Activated T-helper 1 cell treated with anti-CD3 and anti-CD28 coated beads, Interleukin-12 subunit alpha, Interleukin-12 subunit beta, Interleukin-2, Interleukin-4 antibody, amounts not matched to agents 30 ng/mL and 10 ng/mL and 1 ng/mL, durations not matched to agents 14 hours and 24 hours and 36 hours (primary cell): ENCODE measurements around the gene CNN2. TPM values are rescaled to one million over a fixed set of nuclear protein-coding genes. Genes with fewer than 3 reads are reported as not detected.

Experiments used
- DNase-seq: peaks from one replicate; pipeline ENCODE4 v3.0.0; 2021; ENCODE audit warnings: low spot score
- H3K27ac Mint-ChIP-seq: one replicate; pipeline ENCODE4 v1.8.0; 2021; ENCODE audit warnings: mild to moderate bottlenecking, mixed read lengths
- H3K27me3 Mint-ChIP-seq: one replicate; pipeline ENCODE4 v1.8.0; 2022; ENCODE audit warnings: mild to moderate bottlenecking, moderate library complexity, mixed read lengths; ENCODE audit not compliant: insufficient read depth
- H3K36me3 Mint-ChIP-seq: one replicate; pipeline ENCODE4 v1.8.0; 2021; ENCODE audit warnings: low read depth, mixed read lengths
- H3K4me1 Mint-ChIP-seq: one replicate; pipeline ENCODE4 v1.8.0; 2021; ENCODE audit warnings: low read depth, mixed read lengths
- H3K4me3 Mint-ChIP-seq: one replicate; pipeline ENCODE4 v1.8.0; 2021; ENCODE audit warnings: mild to moderate bottlenecking, moderate library complexity, mixed read lengths
- H3K9me3 Mint-ChIP-seq: one replicate; pipeline ENCODE4 v1.8.0; 2021; ENCODE audit warnings: mixed read lengths
- intact Hi-C: fragments of 100-400 bp; cut with micrococcal nuclease; formaldehyde crosslinking; loops from one replicate; pipeline ENCODE4 v1.15.1; 2024
- total RNA-seq: library from RNA; stranded (reverse); gene quantifications from 2 replicates; pipeline ENCODE4 v1.2.3, GENCODE V29; 2022

CNN2 gene
- total RNA-seq, 1 donor from 2014 or later, result 112 TPM

DNA sequence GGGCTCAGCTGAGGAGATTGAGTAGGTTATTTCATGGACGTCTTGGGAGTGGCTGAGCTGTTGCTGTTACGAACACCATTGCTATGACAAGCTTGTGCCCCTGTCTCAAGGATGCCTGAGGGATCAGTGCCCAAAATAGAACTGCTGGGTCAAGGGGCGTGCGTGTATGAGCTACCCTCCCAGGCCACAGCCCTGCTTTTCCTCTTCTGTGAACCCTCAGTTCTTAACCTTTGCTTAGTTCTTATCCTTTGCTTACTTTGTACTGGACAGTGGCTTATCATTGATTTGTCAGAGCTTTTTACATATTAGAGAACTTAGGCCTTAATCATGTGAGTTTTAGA lies 49.6 kb downstream of the CNN2 start:
- Mint-ChIP-seq H3K27ac (peak overlapping the region; percentile 90), H3K4me1 (peaks cover 40% of the 10 kb centered on the region), H3K9me3 (no peaks in the 10 kb centered on the region), H3K36me3 (peaks cover 39% of the 10 kb centered on the region), H3K27me3 (no peaks in the 10 kb centered on the region), H3K4me3 (peak overlapping the region; percentile 79)
- intact Hi-C loops, result loop anchor here (2.0 to 5.0 kb wide), 2 partner anchors 55 to 56 kb away; partner anchors contain the start of genes RNU6-2 and TMEM259
- no peak for DNase-seq

DNA sequence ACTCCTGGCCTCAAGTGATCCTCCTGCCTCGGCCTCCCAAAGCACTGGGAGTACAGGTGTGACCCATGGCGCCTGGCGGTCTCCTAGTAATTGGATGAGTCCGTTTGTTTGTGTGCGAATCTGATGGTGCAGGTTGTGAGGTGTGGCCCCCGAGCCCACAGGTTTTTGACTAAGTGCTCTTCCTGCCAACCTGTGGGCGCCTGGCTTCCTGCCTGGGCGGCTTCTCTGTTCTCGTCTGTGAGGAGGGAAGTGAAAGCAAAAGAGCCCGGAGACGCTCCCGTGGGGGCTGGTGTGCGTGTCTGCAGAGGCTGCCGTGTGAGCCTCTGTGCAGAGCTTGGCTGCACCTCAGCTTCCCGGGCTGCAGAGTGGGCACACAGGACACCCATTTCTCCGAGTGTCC lies 50.5 kb downstream of the CNN2 start:
- Mint-ChIP-seq H3K27ac (peak overlapping the region; percentile 92), H3K4me3 (peak overlapping the region; percentile 80), H3K36me3 (peaks cover 37% of the 10 kb centered on the region), H3K27me3 (no peaks in the 10 kb centered on the region), H3K4me1 (peaks cover 36% of the 10 kb centered on the region), H3K9me3 (no peaks in the 10 kb centered on the region)
- DNase-seq, result peak; percentile 93
- intact Hi-C loops, result loop anchor here (1.0 to 5.0 kb wide), 6 partner anchors 10 to 56 kb away; partner anchors contain the start of genes ARHGAP45, POLR2E, RNU6-2 and TMEM259

DNA sequence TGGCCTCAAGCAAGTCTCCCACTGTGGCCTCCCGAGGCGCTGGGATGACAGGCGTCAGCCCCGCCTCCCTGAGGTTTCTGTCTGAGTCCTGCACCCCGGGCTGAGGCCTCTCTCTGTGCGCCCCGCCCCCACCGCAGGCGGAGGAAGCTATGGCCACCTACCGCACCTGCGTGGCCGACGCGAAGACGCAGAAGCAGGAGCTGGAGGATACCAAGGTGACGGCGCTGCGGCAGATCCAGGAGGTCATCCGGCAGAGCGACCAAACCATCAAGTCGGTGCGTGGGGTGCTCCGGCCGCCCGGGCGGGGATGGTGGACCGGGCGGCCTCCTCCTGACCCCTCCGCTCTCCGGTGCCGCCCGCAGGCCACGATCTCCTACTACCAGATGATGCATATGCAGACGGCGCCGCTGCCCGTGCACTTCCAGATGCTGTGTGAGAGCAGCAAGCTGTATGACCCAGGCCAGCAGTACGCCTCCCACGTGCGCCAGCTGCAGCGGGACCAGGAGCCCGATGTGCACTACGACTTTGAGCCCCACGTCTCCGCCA lies 53.2 kb downstream of the CNN2 start:
- Mint-ChIP-seq H3K27me3 (no peaks in the 10 kb centered on the region), H3K4me1 (peaks cover 34% of the 10 kb centered on the region), H3K27ac (peak overlapping the region; percentile 73), H3K4me3 (peak overlapping the region; percentile 54), H3K36me3 (peaks cover 33% of the 10 kb centered on the region), H3K9me3 (no peaks in the 10 kb centered on the region)
- intact Hi-C loops, result loop anchor here (5.0 kb wide), 1 partner anchor 53 kb away; no protein-coding TSS in a partner anchor
- peak; percentile 73 for DNase-seq

DNA sequence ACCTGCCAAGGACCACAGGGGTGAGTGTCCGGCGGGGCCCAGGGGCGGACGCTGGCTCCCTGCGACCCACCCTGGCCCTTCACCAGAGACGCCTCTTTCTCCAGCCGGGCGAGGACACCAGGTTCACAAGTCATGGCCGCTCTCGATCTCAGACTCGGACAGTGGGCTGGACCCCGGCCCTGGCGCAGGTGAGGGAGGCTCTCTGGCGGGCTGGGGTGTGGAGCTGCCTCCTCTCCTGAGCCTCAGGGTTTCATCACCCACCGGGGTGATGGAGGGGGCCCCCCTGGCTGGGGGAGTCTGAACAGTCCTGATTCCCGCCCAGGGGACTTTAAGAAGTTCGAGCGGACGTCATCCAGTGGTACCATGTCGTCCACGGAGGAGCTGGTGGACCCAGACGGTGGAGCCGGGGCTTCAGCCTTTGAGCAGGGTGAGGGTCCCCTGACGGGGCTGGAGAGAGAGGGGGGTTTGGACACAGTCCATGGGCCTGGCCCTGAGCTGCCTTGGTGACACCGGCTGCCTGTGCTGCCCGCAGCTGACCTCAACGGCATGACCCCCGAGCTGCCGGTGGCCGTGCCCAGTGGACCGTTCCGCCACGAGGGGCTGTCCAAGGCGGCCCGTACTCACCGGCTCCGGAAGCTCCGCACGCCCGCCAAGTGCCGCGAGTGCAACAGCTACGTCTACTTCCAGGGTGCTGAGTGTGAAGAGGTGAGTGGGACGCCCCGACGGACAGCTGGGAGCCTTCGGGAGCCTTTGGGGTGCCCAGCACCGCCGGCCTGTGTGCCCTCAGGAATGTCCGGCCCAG lies 54.2 kb downstream of the CNN2 start:
- peaks cover 38% of the 10 kb centered on the region for H3K4me1 Mint-ChIP-seq
- H3K9me3 Mint-ChIP-seq, result no peaks in the 10 kb centered on the region
- no peaks in the 10 kb centered on the region for H3K27me3 Mint-ChIP-seq
- no peak for DNase-seq
- peaks cover 40% of the 10 kb centered on the region for H3K36me3 Mint-ChIP-seq
- H3K4me3 Mint-ChIP-seq, result peak overlapping the region; percentile 26
- H3K27ac Mint-ChIP-seq, result peak overlapping the region; percentile 67
- intact Hi-C loops, result no loop called here

DNA sequence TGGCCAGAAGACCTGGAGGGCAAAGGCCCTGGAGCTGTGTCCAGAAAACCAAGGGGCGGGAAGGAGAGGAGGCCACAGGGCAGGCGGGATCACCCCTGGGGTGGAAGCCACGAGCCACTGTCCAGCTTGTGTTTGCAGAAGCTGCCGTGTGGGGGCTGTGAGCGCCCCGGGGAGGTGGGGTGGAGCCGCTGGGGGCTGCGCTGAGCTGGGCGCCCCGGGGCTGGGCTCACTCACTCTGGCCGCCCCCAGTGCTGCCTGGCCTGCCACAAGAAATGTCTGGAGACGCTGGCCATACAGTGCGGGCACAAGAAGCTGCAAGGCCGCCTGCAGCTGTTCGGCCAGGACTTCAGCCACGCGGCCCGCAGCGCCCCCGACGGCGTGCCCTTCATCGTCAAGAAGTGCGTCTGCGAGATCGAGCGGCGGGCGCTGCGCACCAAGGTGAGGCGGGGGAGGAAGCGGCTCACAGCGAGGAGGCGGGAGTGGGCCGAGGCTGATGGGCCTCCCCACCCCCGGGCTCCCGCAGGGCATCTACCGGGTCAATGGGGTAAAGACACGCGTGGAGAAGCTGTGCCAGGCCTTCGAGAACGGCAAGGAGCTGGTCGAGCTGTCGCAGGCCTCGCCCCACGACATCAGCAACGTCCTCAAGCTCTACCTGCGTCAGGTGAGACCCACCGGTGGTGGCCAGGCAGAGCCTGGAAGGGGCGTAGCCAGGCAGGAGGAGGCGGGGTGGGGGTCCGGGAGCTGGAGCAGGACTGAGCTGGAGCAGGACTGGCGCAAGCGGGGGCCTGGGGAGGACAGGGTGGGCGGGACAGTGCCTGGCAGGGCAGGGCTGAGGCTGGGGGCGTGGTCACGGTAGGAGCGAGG lies 55.1 kb downstream of the CNN2 start:
- Mint-ChIP-seq H3K4me1 (peaks cover 31% of the 10 kb centered on the region), H3K27me3 (no peaks in the 10 kb centered on the region), H3K36me3 (peaks cover 34% of the 10 kb centered on the region), H3K27ac (peak overlapping the region; percentile 29), H3K9me3 (no peaks in the 10 kb centered on the region), H3K4me3 (no peak overlapping the region)
- DNase-seq, result no peak
- intact Hi-C loops, result loop anchor here (1.0 kb wide), 2 partner anchors 14 to 18 kb away; partner anchors contain the start of gene ARHGAP45

DNA sequence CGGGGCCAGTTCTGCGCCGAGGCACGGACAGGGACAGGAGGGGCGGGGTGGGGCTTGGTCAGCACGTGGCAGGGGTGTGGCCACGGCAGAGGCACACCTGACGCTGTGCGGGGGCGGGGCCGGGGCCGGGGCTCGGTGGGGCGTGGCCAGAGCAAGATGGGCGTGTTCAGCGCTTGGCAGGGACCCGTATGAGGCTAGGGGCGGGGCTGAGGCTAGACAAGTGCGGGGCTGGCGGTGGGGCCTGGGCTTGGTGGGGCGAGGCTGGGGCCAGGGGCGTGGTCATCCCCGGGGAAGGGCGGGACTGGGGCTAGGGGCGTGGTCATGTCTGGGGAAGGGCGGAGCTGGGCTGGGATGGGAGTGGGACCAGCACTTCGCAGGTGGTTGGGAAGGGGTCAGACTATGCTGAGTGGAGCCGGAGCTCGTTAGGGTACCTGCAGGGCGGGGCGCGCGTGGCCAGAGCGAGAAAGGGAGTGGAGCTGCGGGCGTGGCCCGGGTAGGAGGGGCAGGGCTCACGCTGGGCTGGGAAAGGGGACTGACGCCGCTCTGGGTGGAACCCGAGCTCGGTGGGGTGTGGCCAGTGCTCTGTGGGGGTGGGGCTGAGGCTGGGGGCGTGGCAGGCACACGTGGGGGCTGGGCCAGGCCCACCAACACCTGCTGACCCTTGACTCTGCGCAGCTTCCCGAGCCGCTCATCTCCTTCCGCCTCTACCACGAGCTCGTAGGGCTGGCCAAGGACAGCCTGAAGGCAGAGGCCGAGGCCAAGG lies 55.9 kb downstream of the CNN2 start:
- Mint-ChIP-seq H3K9me3 (no peaks in the 10 kb centered on the region), H3K4me1 (peaks cover 26% of the 10 kb centered on the region), H3K27ac (peak overlapping the region; percentile 34), H3K27me3 (no peaks in the 10 kb centered on the region), H3K4me3 (no peak overlapping the region), H3K36me3 (peaks cover 30% of the 10 kb centered on the region)
- peak; percentile 72 for DNase-seq
- intact Hi-C loops, result loop anchor here (1.0 kb wide), 2 partner anchors 15 to 19 kb away; partner anchors contain the start of gene ARHGAP45

DNA sequence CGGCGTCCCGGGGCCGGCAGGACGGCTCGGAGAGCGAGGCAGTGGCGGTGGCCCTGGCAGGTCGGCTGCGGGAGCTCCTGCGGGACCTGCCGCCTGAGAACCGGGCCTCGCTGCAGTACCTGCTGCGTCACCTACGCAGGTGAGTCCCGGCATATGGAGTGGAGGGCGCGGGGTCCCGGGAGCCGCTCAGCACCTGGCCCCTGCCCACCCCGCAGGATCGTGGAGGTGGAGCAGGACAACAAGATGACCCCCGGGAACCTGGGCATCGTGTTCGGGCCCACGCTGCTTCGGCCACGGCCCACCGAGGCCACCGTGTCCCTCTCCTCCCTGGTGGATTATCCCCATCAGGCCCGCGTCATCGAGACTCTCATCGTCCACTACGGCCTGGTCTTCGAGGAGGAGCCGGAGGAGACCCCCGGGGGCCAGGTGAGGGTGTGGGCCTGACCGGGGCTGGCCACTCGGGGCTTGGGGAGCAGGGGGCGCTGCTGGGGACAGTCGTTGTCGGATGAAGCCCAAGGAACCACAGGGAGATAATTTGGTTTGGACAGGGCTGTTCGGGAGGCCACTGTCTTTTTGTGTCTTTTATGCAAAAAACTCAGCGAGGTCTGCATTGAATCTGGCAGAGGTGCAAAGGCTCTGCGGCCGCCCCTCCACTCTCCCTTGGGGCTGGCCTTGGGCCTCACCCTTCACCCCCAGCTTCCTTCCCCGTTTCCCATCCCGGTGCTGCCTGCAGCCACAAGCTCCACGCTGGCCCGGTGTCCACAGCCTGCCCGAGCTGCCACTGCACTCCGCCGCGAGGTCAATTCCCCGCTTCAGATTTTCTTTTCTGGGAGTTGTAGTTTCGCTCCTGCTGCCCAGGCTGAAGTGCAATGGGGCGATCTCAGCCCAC lies 56.8 kb downstream of the CNN2 start:
- no peak for DNase-seq
- Mint-ChIP-seq H3K4me1 (peaks cover 30% of the 10 kb centered on the region), H3K4me3 (no peak overlapping the region), H3K27ac (no peak overlapping the region), H3K27me3 (no peaks in the 10 kb centered on the region), H3K9me3 (no peaks in the 10 kb centered on the region), H3K36me3 (peaks cover 33% of the 10 kb centered on the region)
- intact Hi-C loops, result loop anchor here (1.0 kb wide), 2 partner anchors 16 to 20 kb away; partner anchors contain the start of gene ARHGAP45

DNA sequence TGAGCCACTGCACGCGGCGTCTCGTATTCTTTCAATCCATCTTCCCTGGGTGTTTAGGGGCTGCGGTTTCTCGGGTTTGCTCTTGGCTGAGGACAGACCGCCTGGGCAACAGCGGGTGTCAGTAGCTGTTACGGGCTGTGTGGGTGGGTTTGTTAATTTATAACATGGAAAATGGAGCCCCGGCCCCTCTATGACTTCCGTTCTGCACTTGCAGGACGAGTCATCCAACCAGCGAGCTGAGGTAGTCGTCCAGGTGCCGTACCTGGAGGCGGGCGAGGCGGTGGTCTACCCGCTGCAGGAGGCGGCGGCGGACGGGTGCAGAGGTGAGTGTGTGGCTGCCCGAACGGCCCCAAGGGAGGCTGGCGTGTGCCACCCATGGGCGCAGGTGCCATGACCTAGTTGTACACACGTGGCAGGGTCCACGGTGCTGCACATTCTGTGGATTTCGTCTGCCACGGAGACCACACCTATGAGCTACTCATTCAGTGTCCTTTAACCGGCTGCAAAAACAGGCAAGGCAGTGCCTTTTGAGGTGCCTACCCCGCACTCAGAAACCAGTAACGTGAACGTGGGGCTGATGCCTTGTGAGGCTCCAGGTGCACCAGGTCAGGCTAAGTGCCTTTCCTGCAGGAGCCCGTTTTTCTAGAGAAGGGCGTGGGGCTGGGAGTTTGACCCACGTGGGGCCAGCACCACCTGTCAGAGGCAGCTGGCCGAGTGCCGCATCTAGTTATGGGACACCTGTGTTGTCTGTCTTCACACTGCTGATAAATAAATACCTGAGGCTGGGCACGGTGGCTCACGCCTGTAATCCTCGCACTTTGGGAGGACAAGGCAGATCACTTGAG lies 57.8 kb downstream of the CNN2 start:
- no peak overlapping the region for H3K4me3 Mint-ChIP-seq
- peaks cover 33% of the 10 kb centered on the region for H3K36me3 Mint-ChIP-seq
- intact Hi-C loops, result no loop called here
- DNase-seq, result no peak
- peak overlapping the region; percentile 83 for H3K27ac Mint-ChIP-seq
- no peaks in the 10 kb centered on the region for H3K27me3 Mint-ChIP-seq
- H3K4me1 Mint-ChIP-seq, result peaks cover 32% of the 10 kb centered on the region
- no peaks in the 10 kb centered on the region for H3K9me3 Mint-ChIP-seq

DNA sequence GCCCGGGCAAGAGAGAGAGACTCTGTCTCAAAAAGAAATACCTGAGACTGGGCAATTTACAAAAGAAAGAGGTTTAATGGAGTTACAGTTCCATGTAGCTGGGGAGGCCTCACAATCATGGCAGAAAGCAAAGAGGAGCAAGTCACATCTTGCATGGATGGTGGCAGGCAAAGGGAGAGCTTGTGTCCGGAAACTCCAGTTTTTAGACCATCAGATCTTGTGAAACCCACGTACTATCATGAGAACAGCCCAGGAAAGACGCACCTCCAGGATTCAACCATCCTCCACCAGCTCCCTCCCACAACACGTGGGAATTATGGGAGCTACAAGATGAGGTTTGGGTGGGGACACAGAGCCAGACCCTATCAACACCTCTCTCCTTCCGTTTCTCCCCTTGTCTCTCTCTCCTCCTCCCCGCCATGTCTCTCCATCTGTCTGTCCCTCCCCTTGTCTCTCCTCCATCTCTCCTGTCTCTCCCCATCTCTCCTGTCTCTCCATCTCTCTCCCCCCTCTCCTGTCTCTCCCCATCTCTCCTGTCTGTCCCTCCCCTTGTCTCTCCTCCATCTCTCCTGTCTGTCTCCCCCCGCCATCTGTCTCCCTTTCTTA lies 58.7 kb downstream of the CNN2 start:
- no peak for DNase-seq
- no peaks in the 10 kb centered on the region for H3K9me3 Mint-ChIP-seq
- H3K27ac Mint-ChIP-seq, result peak overlapping the region; percentile 83
- H3K4me3 Mint-ChIP-seq, result peak overlapping the region; percentile 45
- intact Hi-C loops, result no loop called here
- H3K27me3 Mint-ChIP-seq, result no peaks in the 10 kb centered on the region
- H3K36me3 Mint-ChIP-seq, result peaks cover 29% of the 10 kb centered on the region
- peaks cover 32% of the 10 kb centered on the region for H3K4me1 Mint-ChIP-seq

DNA sequence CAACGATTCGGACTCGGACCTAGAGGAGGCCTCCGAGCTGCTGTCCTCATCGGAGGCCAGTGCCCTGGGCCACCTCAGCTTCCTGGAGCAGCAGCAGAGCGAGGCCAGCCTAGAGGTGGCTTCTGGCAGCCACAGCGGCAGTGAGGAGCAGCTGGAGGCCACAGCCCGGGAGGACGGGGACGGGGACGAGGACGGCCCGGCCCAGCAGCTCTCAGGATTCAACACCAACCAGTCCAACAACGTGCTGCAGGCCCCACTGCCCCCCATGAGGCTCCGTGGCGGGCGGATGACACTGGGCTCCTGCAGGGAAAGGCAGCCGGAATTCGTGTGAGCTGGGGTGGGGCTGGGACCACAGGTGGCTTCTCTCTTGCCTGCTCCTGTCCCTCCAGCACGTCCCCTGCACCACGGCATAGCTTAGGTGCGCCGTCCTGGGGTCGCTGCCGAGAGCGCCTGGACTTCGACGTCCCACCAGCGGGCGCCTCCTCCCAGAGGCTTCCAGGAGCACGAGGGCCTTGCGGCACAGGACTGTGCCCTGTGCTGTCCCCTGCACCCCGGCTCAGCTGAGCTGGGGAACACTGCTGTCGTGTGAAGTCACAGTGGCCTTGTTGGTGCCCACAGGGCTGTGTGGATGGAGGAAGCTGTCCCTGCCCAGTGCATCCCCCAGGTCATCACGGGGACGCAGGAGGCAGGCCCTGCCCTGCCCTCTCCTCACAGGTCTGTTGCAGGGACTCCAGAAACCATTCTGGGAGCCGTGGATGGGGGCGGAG lies 59.5 kb downstream of the CNN2 start:
- peak overlapping the region; percentile 15 for H3K4me3 Mint-ChIP-seq
- H3K9me3 Mint-ChIP-seq, result no peaks in the 10 kb centered on the region
- DNase-seq, result no peak
- no peaks in the 10 kb centered on the region for H3K27me3 Mint-ChIP-seq
- H3K36me3 Mint-ChIP-seq, result peaks cover 24% of the 10 kb centered on the region
- peaks cover 28% of the 10 kb centered on the region for H3K4me1 Mint-ChIP-seq
- peak overlapping the region; percentile 83 for H3K27ac Mint-ChIP-seq
- intact Hi-C loops, result no loop called here
